Left kidney (tissue), 2 donors: ENCODE results near the gene PDZD2. TPM values are rescaled to one million over a fixed set of nuclear protein-coding genes. Genes with fewer than 3 reads are reported as not detected.
"Not testable (repeated sequence)": the region's sequence is repeated elsewhere in the genome, so short reads cannot be mapped to it uniquely, and the experiment has no call there.

Experiments
- DNase-seq: peaks from one replicate; pipeline ENCODE4 v3.0.0-alpha.2; 2013
- polyA plus RNA-seq: library from polyadenylated mRNA; unstranded; fragments of 120-200 nt; gene quantifications from one replicate; pipeline ENCODE4 v1.2.1, GENCODE V29; 2013; ENCODE audit not compliant: insufficient read length

The PDZD2 gene
- polyA plus RNA-seq, 1 donor: 22.1 TPM

GRCh38 chr5:31770132-31770720 is 131.3 kb downstream of the PDZD2 start:
- no peak for DNase-seq

- DNase-seq: no peak
Observed at GRCh38 chr5:31770998-31771397, 132.1 kb downstream of the PDZD2 start.

GRCh38 chr5:31771500-31771899 is 132.6 kb downstream of the PDZD2 start:
- no peak for DNase-seq

GRCh38 chr5:31776294-31776693 is 137.4 kb downstream of the PDZD2 start:
- DNase-seq: not testable (repeated sequence)

GRCh38 chr5:31776976-31777651 is 138.2 kb downstream of the PDZD2 start:
- DNase-seq: no peak

GRCh38 chr5:31781772-31782171 is 142.8 kb downstream of the PDZD2 start:
- no peak for DNase-seq

- DNase-seq: no peak
Observed at GRCh38 chr5:31783086-31783645, 144.2 kb downstream of the PDZD2 start.

- DNase-seq: no peak
Observed at GRCh38 chr5:31783731-31784130, 144.8 kb downstream of the PDZD2 start.

- no peak for DNase-seq
Observed at GRCh38 chr5:31786090-31786631, 147.2 kb downstream of the PDZD2 start.

GRCh38 chr5:31794009-31794408 is 155.1 kb downstream of the PDZD2 start:
- no peak for DNase-seq

GRCh38 chr5:31798168-31798567 is 159.2 kb downstream of the PDZD2 start:
- no peak for DNase-seq

- DNase-seq: no peak
Observed at GRCh38 chr5:31800351-31800750, 161.4 kb downstream of the PDZD2 start.

- no peak for DNase-seq
Observed at GRCh38 chr5:31805785-31806400, 167.0 kb downstream of the PDZD2 start.

- DNase-seq: no peak
Observed at GRCh38 chr5:31806561-31806960, 167.6 kb downstream of the PDZD2 start.

GRCh38 chr5:31807789-31808540 is 169.0 kb downstream of the PDZD2 start:
- no peak for DNase-seq

- DNase-seq: peak; percentile 84
Observed at GRCh38 chr5:31809050-31809870, 170.3 kb downstream of the PDZD2 start.

GRCh38 chr5:31811210-31811609 is 172.3 kb downstream of the PDZD2 start:
- DNase-seq: no peak

- no peak for DNase-seq
Observed at GRCh38 chr5:31815376-31815775, 176.4 kb downstream of the PDZD2 start.

- DNase-seq: no peak
Observed at GRCh38 chr5:31819926-31820516, 181.1 kb downstream of the PDZD2 start.

GRCh38 chr5:31823472-31823871 is 184.5 kb downstream of the PDZD2 start:
- DNase-seq: peak; percentile 7
